ENCODE data around the gene SAPCD2. TPM values are rescaled to one million over a fixed set of nuclear protein-coding genes. Genes with fewer than 3 reads are reported as not detected.

The SAPCD2 gene
- total and polyA plus RNA-seq, 2 experiments from 2014 or later: 4.7 to 42.1 TPM

DNA sequence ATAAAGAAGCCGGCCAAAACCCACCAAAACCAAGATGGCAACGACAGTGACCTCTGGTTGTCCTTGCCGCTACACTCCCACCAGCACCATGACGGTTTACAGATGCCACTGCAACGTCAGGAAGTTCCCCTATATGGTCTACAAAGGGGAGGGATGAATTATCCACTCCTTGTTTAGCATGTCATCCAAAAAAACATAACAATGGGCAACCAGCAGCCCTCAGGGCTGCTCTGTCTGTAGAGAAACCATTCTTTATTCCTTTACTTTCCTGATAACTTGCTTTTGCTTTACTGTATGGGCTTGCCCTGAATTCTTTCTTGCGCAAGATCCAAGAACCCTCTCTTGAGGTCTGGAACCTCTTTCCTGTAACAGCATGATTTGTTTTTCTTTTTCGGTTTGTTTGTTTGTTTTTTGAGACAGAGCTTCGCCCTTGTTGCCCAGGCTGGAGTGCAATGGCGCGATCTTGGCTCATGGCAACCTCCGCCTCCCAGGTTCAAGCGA lies 5.0 kb upstream of the SAPCD2 start:
- TF ChIP-seq, protein P1, sequence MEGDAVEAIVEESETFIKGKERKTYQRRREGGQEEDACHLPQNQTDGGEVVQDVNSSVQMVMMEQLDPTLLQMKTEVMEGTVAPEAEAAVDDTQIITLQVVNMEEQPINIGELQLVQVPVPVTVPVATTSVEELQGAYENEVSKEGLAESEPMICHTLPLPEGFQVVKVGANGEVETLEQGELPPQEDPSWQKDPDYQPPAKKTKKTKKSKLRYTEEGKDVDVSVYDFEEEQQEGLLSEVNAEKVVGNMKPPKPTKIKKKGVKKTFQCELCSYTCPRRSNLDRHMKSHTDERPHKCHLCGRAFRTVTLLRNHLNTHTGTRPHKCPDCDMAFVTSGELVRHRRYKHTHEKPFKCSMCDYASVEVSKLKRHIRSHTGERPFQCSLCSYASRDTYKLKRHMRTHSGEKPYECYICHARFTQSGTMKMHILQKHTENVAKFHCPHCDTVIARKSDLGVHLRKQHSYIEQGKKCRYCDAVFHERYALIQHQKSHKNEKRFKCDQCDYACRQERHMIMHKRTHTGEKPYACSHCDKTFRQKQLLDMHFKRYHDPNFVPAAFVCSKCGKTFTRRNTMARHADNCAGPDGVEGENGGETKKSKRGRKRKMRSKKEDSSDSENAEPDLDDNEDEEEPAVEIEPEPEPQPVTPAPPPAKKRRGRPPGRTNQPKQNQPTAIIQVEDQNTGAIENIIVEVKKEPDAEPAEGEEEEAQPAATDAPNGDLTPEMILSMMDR (IDR thresholded peaks at IDR 0.05; ENCODE audit: low read depth, low read length): no peak
- H3K27ac ChIP-seq: no peak overlapping the region

DNA sequence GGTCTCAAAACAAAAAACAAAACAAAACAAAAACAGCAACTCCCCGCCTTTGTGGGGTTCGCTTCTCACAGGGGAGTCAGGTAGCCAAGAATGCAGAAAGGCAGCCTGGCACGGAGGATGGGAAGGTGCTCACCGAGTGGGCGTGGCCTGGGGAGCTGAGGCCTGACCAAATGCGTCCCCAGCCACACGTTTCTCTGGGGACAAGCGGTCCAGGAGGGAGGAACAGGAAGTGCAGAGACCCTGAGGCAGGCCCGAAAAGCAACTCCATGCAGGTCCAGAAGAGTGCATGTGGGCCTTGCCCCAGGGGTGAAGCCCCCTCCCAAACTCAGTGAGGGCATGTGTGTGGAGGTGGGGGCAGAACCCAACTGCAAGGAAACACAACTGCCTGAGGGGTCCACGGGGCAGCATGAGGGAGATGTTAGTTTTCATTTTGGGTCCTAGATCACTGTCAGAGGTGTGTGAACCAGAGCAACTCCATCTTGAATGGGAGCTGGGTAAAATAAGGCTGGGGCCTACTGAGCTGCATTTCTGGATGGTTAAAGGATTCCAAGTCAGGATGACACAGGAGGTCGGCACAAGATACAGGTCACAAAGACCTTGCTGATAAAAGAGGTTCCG lies 4.4 kb upstream of the SAPCD2 start:
- H3K27me3 ChIP-seq: peaks cover 33% of the 10 kb centered on the region
- no peak overlapping the region for H3K4me3 ChIP-seq
- no peaks in the 10 kb centered on the region for H3K36me3 ChIP-seq
- TF ChIP-seq, protein P1 (IDR thresholded peaks at IDR 0.05; ENCODE audit: low read depth, low read length): no peak
- DNase-seq (ENCODE audit: low read depth in 1 of 2, low spot score in 1 of 2): no peak
- no peak overlapping the region for H3K27ac ChIP-seq
- H3K4me1 ChIP-seq (ENCODE audit: low read depth): no peaks in the 10 kb centered on the region
- H3K9me3 ChIP-seq (ENCODE audit: low read depth): no peaks in the 10 kb centered on the region

More for the DNA sequence above, 5.0 kb upstream of the SAPCD2 start:
- Histone ChIP-seq H3K4me1 (ENCODE audit: low read depth) (no peaks in the 10 kb centered on the region), H3K4me3 (no peak overlapping the region), H3K9me3 (ENCODE audit: low read depth) (no peaks in the 10 kb centered on the region), H3K36me3 (no peaks in the 10 kb centered on the region), H3K27me3 (peaks cover 33% of the 10 kb centered on the region)
- no peak for DNase-seq (ENCODE audit: low read depth in 1 of 2, low spot score in 1 of 2)

DNA sequence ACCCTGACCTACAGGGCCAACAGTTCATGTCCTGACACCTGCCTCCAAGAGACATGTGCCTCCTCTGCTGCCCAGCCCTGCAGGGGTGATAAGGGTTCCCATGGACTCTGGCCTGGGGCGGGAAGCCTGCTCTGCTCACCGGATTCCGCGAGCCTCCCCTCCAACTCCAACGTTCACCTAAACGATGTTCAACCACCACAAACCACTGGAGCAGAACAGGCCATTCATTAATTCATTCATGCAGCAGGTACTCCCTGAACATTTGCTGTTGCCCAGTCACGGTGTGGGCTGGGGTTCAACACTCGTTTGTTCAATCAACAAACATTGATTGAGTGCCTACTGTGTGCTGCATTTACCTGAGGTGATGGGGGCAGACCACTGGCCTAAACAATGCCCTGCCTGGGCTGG lies 3.6 kb upstream of the SAPCD2 start:
- no peak overlapping the region for H3K27ac ChIP-seq
- H3K4me3 ChIP-seq: no peak overlapping the region
- H3K9me3 ChIP-seq (ENCODE audit: low read depth): no peaks in the 10 kb centered on the region
- no peak for DNase-seq (ENCODE audit: low read depth in 1 of 2, low spot score in 1 of 2)
- H3K36me3 ChIP-seq: no peaks in the 10 kb centered on the region
- H3K4me1 ChIP-seq (ENCODE audit: low read depth): no peaks in the 10 kb centered on the region
- TF ChIP-seq, protein P1 (IDR thresholded peaks at IDR 0.05; ENCODE audit: low read depth, low read length): no peak
- H3K27me3 ChIP-seq: peaks cover 32% of the 10 kb centered on the region

DNA sequence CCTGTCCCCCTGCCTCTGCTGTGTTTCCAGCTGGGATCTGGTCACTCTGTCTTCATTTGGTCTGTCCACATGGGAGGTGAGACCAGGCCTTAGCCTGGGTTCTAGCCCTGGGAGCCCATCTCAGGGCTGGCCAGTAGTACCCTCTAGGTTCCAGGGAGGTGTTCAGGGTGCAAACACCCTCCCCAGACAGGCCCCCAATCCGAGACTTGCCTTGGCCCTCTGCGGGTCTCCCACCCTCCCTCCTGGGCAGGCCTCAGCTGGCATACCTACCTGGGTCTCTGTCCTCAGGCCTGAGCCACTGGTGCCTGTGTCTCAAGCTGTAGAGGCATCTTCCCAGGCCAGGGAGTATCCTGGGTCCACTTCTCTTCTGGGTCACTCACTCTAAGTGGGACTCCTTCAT lies 925 bp upstream of the SAPCD2 start:
- H3K27ac ChIP-seq: no peak overlapping the region
- TF ChIP-seq, protein P1 (IDR thresholded peaks at IDR 0.05; ENCODE audit: low read depth, low read length): no peak
- H3K9me3 ChIP-seq (ENCODE audit: low read depth): no peaks in the 10 kb centered on the region
- DNase-seq (ENCODE audit: low read depth in 1 of 2, low spot score in 1 of 2): no peak
- H3K36me3 ChIP-seq: no peaks in the 10 kb centered on the region
- no peak overlapping the region for H3K4me3 ChIP-seq
- no peaks in the 10 kb centered on the region for H3K4me1 ChIP-seq (ENCODE audit: low read depth)
- peaks cover 10% of the 10 kb centered on the region for H3K27me3 ChIP-seq

DNA sequence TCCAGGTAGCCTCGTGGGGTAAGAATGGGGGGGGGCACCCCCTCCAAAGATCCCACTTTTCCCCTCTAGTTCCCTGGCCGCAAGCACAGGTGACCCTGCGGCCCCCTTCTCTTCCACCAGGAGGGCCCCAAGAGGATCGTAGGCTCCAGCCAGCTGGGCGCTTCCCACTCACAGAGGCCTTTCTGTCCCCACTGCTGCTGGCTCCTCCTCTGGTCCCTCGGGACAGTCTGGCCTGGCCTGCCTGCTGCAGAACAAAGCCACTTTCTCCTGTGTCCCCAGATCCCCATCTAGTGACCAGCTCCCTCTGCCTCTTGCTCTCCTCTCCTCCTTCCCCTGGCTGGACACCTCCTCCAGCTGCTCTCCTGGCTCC lies 534 bp upstream of the SAPCD2 start:
- H3K27me3 ChIP-seq: peaks cover 10% of the 10 kb centered on the region
- H3K4me3 ChIP-seq: peak overlapping the region; percentile 14
- no peaks in the 10 kb centered on the region for H3K4me1 ChIP-seq (ENCODE audit: low read depth)
- no peak for DNase-seq (ENCODE audit: low read depth in 1 of 2, low spot score in 1 of 2)
- H3K27ac ChIP-seq: no peak overlapping the region
- H3K36me3 ChIP-seq: no peaks in the 10 kb centered on the region
- no peaks in the 10 kb centered on the region for H3K9me3 ChIP-seq (ENCODE audit: low read depth)
- TF ChIP-seq, protein P1 (IDR thresholded peaks at IDR 0.05; ENCODE audit: low read depth, low read length): no peak

Measured in cardiac muscle cell (in vitro differentiated cells and primary cell).